GM15510 (cell line): ENCODE results near the gene SETX.

Experiments
- POLR2A ChIP-seq: IDR thresholded peaks from 3 replicates; pipeline ENCODE4 v1.6.1; 2011; ENCODE audit warnings: borderline replicate concordance; ENCODE audit not compliant: insufficient read length; ENCODE audit errors: extremely low read depth

The SETX gene

GRCh38 chr9:132239999-132240840 is 114.6 kb downstream of the SETX start:
- no peak for TF ChIP-seq POLR2A

GRCh38 chr9:132239518-132239917 is 115.3 kb downstream of the SETX start:
- TF ChIP-seq POLR2A, result no peak

GRCh38 chr9:132238992-132239391 is 115.8 kb downstream of the SETX start:
- no peak for TF ChIP-seq POLR2A

DNA sequence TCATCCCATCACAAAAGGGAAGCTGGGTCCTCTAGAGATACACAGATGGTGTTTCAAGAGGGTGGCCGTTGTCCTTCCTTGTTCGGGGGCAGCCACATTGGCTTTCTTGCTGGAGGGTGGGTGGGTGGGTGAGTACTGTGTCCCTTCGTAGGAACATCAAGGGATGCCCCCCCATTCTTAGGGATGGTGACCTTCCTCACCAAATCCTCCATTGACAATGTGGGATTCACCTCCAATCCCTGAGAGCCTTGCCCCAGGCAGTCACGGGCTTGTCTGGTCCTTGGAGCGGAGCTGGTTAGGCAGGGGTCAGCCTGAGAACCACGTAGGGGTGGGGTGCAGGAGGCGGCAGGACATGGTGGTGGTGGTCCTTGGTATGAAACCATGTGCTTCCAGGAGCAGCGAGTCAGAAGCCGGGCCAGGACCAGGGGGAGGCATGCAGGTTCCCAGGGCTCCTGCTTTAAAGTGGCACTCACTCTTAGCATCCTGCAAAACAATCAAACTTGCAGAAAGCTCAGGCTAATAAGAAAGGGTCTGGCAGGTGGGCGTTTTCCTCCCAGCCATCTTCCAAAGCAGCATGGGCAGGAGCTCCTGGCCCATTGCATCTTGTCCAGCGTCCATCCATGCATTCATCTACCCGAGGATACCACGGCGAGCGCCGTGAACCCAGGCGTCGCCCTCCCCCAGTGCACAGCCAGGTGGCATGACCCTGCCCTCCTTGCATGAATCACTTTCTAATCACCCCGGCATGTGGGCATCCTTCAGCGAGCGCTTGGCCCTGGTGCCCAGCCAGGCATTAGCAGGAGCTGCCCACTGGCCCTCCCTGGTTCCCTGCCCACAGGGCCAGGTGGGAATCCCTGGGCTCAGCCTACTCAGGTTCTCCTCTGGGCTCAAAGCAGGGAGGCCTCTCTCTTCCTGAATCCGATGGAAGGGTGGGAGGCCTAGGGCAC is 116.5 kb downstream of the SETX start:
- no peak for TF ChIP-seq POLR2A

- no peak for TF ChIP-seq POLR2A
Measured at GRCh38 chr9:132237481-132237880, 117.3 kb downstream of the SETX start.

DNA sequence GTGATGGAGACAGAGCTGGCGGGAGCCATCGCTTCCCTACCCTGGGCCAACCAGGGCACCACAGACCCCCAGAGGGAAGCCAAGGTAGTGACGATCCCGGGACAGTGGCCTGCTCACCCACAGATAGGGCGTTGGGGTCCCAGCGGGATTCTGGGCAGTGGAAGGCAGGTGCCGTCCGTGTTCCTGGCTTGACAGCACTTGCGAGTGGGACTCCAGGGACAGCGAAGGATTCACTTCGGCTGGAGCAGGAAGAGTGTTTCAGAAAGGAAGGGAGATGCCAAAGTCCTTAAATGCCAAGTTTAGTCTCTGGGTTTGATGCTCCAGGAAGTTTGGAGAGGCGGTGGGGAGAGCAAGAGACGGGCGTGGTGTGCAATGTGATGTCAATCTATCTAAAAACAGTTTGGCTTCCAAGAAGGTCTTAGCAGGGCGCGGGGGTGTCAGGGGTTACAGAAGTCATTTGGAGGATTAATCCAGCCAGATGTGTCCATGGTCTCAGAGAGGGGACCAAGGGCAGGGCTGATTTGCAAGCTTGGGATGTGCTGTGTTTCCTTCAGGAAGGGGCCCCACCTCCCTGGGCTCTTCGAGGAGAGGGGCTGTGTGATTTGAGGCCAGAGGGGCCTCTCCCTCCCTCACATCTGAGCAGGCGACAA is 118.0 kb downstream of the SETX start:
- TF ChIP-seq POLR2A, result no peak

DNA sequence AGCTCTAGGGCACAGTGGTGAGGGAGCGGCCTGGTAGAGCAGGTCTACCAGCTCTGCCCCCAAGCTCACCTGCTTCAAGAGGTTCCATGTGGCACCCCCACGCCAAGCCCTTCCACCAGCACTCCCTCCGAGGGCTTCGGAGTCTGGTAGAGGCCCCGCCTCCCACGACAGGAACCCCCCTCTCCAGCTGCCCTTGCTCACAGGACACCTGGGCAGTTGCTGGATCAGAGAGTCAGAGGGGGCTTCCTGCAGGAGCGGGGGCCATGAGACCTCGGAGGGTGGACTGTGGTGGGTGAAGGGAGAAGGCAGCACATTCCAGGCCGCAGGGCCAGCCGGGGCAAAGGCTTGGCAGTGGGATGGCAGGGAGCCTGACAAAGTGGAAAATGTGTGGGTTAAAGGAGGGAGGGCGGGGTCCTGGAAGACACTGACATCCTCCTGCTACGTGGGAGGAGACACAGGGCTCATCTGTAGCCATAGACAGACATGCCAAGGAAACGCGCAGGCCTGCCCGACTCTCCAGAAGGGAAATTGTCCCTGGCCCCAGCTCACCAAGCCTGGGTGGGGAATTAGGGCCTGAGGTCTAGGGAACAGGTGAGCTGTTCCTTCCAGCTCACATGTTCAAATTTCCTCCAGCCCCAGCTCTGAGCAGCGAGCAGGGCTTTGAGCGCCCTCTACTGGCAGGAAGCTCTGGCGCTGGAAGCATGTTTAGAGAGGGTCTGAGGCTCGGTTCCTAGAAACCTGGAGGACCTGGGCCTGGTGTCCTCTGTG is 118.7 kb downstream of the SETX start:
- no peak for TF ChIP-seq POLR2A

DNA sequence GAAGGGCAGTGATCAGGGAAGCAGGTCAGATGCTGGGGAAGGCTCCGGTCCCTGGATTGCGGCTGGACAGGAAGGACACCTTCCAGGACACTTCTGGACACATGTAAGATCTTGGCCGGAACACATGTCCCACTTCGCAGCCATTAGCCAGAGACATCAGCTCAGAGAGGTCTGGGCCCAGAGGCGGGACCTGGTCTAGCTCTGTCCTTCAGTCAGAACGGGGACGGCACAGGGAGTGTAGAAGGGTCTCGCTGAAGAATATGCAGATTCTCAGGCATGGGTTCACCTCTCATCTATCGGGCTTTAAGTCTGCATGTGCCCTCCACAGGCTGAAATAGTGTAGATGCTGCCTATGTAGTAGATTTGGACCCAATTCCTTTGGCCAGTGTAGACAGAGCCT is 119.7 kb downstream of the SETX start:
- TF ChIP-seq POLR2A, result no peak

GRCh38 chr9:132234535-132234934 is 120.3 kb downstream of the SETX start:
- no peak for TF ChIP-seq POLR2A

- no peak for TF ChIP-seq POLR2A
Measured at GRCh38 chr9:132233138-132233537, 121.6 kb downstream of the SETX start.

DNA sequence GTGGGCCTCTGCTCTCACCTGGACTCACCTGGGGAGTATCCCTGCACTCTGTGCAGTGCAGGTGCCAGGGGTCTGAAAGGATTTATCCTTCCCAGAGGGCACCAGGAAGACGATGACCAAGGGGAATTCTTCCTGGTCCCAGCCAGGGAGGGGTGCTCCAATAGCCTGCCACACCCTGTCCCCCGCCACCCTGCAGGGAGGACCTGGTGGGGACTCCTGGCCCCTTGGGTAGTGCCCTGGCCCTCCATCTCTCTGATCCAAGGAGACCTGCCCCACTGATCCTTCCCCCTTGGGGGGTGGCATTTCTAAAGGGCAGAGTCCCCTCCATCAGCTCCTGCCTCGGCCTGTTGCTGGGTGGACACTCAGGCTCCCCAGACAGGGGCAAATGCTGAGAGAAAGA is 122.3 kb downstream of the SETX start:
- no peak for TF ChIP-seq POLR2A

- TF ChIP-seq POLR2A, result no peak
Measured at GRCh38 chr9:132231019-132231701, 123.6 kb downstream of the SETX start.

GRCh38 chr9:132230605-132231004 is 124.2 kb downstream of the SETX start:
- TF ChIP-seq POLR2A, result no peak

- TF ChIP-seq POLR2A, result no peak
Measured at GRCh38 chr9:132228062-132228461, 126.7 kb downstream of the SETX start.

- TF ChIP-seq POLR2A, result no peak
Measured at GRCh38 chr9:132226571-132227430, 128.0 kb downstream of the SETX start.
